HG03135 (cell line): Measurements from ENCODE around the gene SAP30BP.

Source experiments
- ATAC-seq: cut with Tn5 transposase; IDR thresholded peaks from one replicate; pipeline ENCODE4 v1.9.1; 2021; ENCODE audit warnings: mild to moderate bottlenecking, moderate library complexity; ENCODE audit not compliant: unreplicated experiment

Gene SAP30BP

GRCh38 chr17:75736173-75736835 lies 69.2 kb downstream of the SAP30BP start:
- ATAC-seq: no peak

GRCh38 chr17:75737133-75737962 lies 70.2 kb downstream of the SAP30BP start:
- no peak for ATAC-seq

- no peak for ATAC-seq
Observed at GRCh38 chr17:75738218-75738802, 71.2 kb downstream of the SAP30BP start.

- ATAC-seq: no peak
Observed at GRCh38 chr17:75739174-75739573, 72.0 kb downstream of the SAP30BP start.

- no peak for ATAC-seq
Observed at GRCh38 chr17:75739801-75740200, 72.7 kb downstream of the SAP30BP start.

- no peak for ATAC-seq
Observed at GRCh38 chr17:75740215-75740614, 73.1 kb downstream of the SAP30BP start.

GRCh38 chr17:75740631-75741077 lies 73.5 kb downstream of the SAP30BP start:
- ATAC-seq: no peak

- ATAC-seq: no peak
Observed at GRCh38 chr17:75742337-75742736, 75.2 kb downstream of the SAP30BP start.

GRCh38 chr17:75743625-75744206 lies 76.6 kb downstream of the SAP30BP start:
- no peak for ATAC-seq

GRCh38 chr17:75748706-75749105 lies 81.6 kb downstream of the SAP30BP start:
- ATAC-seq: no peak

GRCh38 chr17:75749545-75750389 lies 82.6 kb downstream of the SAP30BP start:
- ATAC-seq: peak; percentile 46

GRCh38 chr17:75750661-75751423 lies 83.7 kb downstream of the SAP30BP start:
- ATAC-seq: no peak

- no peak for ATAC-seq
Observed at GRCh38 chr17:75751676-75752404, 84.7 kb downstream of the SAP30BP start.

GRCh38 chr17:75752405-75752709 lies 85.2 kb downstream of the SAP30BP start:
- ATAC-seq: no peak

- ATAC-seq: no peak
Observed at GRCh38 chr17:75752802-75753513, 85.8 kb downstream of the SAP30BP start.

GRCh38 chr17:75753514-75754377 lies 86.6 kb downstream of the SAP30BP start:
- ATAC-seq: peak; percentile 52

- ATAC-seq: no peak
Observed at GRCh38 chr17:75754378-75755204, 87.5 kb downstream of the SAP30BP start.
